Right lobe of liver (tissue), 6 donors: ENCODE results near the gene SRF. TPM values are rescaled to one million over a fixed set of nuclear protein-coding genes. Genes with fewer than 3 reads are reported as not detected.

ENCODE experiments used
- ATAC-seq, 4 donors: fragments of 200-7000 bp; cut with Tn5 transposase; one replicate each; pipeline ENCODE4 v1.9.1; 2020; ENCODE audit warnings: mild to moderate bottlenecking in 4 of 4, moderate library complexity in 4 of 4
- DNase-seq, 3 donors: peaks; one replicate each; pipeline ENCODE4 v3.0.0-alpha.2; 2020
- H3K27ac ChIP-seq, 3 donors: fragments of 200-600 bp; one replicate each; pipeline ENCODE4 v1.8.0; 2022
- H3K27me3 ChIP-seq, 2 donors: fragments of 200-600 bp; one replicate each; pipeline ENCODE4 v1.8.0; 2022
- H3K36me3 ChIP-seq, 4 donors: fragments of 200-600 bp; sonication (generic) in 1 of 4; one replicate each; pipeline versions ENCODE4 v1.5.1 to v1.8.0; 2017 to 2022; ENCODE audit warnings: control low read depth in 1 of 4
- H3K4me1 ChIP-seq, 4 donors: fragments of 200-600 bp; sonication (generic) in 1 of 4; one replicate each; pipeline versions ENCODE4 v1.5.1 to v1.8.0; 2017 to 2022; ENCODE audit warnings: control low read depth in 1 of 4
- H3K4me3 ChIP-seq, 3 donors: fragments of 200-600 bp; one replicate each; pipeline ENCODE4 v1.8.0; 2022
- H3K9me3 ChIP-seq, 4 donors: fragments of 200-600 bp; sonication (generic) in 1 of 4; one replicate each; pipeline versions ENCODE4 v1.5.1 to v1.8.0; 2017 to 2022; ENCODE audit warnings: control low read depth in 1 of 4
- CTCF ChIP-seq, 4 donors: fragments of 200-600 bp in 3 of 4; fragments of 450-650 bp in 1 of 4; IDR thresholded peaks; one replicate each; pipeline versions ENCODE4 v1.5.1 to v1.8.0; 2016 to 2022; ENCODE audit warnings: antibody characterized with exemption in 4 of 4, mild to moderate bottlenecking in 2 of 4
- POLR2A ChIP-seq: fragments of 450-650 bp; IDR thresholded peaks from one replicate; pipeline ENCODE4 v1.6.1; 2017; ENCODE audit warnings: antibody characterized with exemption, mild to moderate bottlenecking
- WGBS: methylation state at CpG from one replicate; pipeline ENCODE4 v1.1.6; 2018; ENCODE audit warnings: low coverage, low lambda C conversion rate; ENCODE audit not compliant: insufficient coverage; ENCODE audit errors: missing lambda C conversion rate; 5-methylcytosine and 5-hydroxymethylcytosine counted together
- intact Hi-C, 2 donors: fragments of 100-400 bp; cut with DNase I; formaldehyde crosslinking; loops; one replicate each; pipeline versions ENCODE4 v1.11.2 to v1.14.1; 2022
- total RNA-seq, 6 experiments: library from RNA; depleted of rRNA in 2 of 6; stranded (reverse); fragments of >200 nt in 2 of 6; fragmentation: NEBNext Ultra II Directional in 3 of 6; extraction: Animal tissue kit (Norgen Biotek cat#: 25700) in 3 of 6; gene quantifications; one replicate each; pipeline versions ENCODE4 v1.1.0 to v1.2.4, GENCODE V29; 2016 to 2023
- donor health status: DM: no; HTN: yes; CAD: no.
- donor health status: DM: no; HTN: no; CAD: no.
- donor health status: DM: no; HTN: no; CAD: no.
- donor health status: DM: no; HTN: yes; CAD: no.
- donor health status: DM: no; HTN: yes; CAD: no.

The SRF gene
- total RNA-seq, 6 experiments from 2014 or later: 4.9 to 17.0 (median 11.3) TPM

- TF ChIP-seq POLR2A (no peak), CTCF (IDR thresholded peaks at IDR 0.05) (no peak)
- no peak for ATAC-seq
- no peaks in the 10 kb centered on the region for H3K4me1 ChIP-seq
- H3K27ac ChIP-seq: no peak overlapping the region
- DNase-seq: no peak
- H3K27me3 ChIP-seq: no peaks in the 10 kb centered on the region
- no peaks in the 10 kb centered on the region for H3K36me3 ChIP-seq
- intact Hi-C loops: loop anchor here in 1 of 2 donors (10.0 kb wide), 1 partner anchor 220 kb away; no protein-coding TSS in a partner anchor
- no peak overlapping the region for H3K4me3 ChIP-seq
- 75% methylated on average over 1 of the region's 6 CpGs for WGBS
- H3K9me3 ChIP-seq: no peaks in the 10 kb centered on the region
Observed at GRCh38 chr6:43125119-43125518, 46.0 kb upstream of the SRF start.

- no peak for ATAC-seq
- Histone ChIP-seq H3K27ac (no peak overlapping the region), H3K27me3 (no peaks in the 10 kb centered on the region), H3K4me3 (no peak overlapping the region), H3K9me3 (no peaks in the 10 kb centered on the region), H3K36me3 (no peaks in the 10 kb centered on the region), H3K4me1 (no peaks in the 10 kb centered on the region)
- WGBS: 100% methylated on average over 1 of the region's 1 CpG
- TF ChIP-seq CTCF (IDR thresholded peaks at IDR 0.05): no peak
- TF ChIP-seq POLR2A: no peak
- DNase-seq: no peak
- intact Hi-C loops: loop anchor here in 1 of 2 donors (10.0 kb wide), 1 partner anchor 221 kb away; no protein-coding TSS in a partner anchor
Observed at GRCh38 chr6:43125555-43125954, 45.5 kb upstream of the SRF start.

GRCh38 chr6:43127180-43127579, 43.9 kb upstream of the SRF start:
- Histone ChIP-seq H3K9me3 (no peaks in the 10 kb centered on the region), H3K27ac (no peak overlapping the region), H3K4me3 (no peak overlapping the region), H3K27me3 (no peaks in the 10 kb centered on the region), H3K36me3 (no peaks in the 10 kb centered on the region), H3K4me1 (no peaks in the 10 kb centered on the region)
- intact Hi-C loops: loop anchor here in 1 of 2 donors (10.0 kb wide), 1 partner anchor 222 kb away; no protein-coding TSS in a partner anchor
- ATAC-seq (peak in 2 of 4 donors; percentile 55 to 79), DNase-seq (peak in 1 of 3 donors; percentile 44)
- WGBS: 63% methylated on average over 6 of the region's 12 CpGs
- TF ChIP-seq POLR2A (no peak), CTCF (IDR thresholded peaks at IDR 0.05) (no peak)

- Histone ChIP-seq H3K4me1 (no peaks in the 10 kb centered on the region), H3K36me3 (no peaks in the 10 kb centered on the region), H3K27me3 (no peaks in the 10 kb centered on the region), H3K4me3 (no peak overlapping the region), H3K27ac (no peak overlapping the region), H3K9me3 (no peaks in the 10 kb centered on the region)
- intact Hi-C loops: loop anchor here in 1 of 2 donors (10.0 kb wide), 1 partner anchor 223 kb away; no protein-coding TSS in a partner anchor
- ATAC-seq (no peak), DNase-seq (no peak)
- WGBS: 51% methylated on average over 4 of the region's 11 CpGs
- TF ChIP-seq CTCF (IDR thresholded peaks at IDR 0.05) (no peak), POLR2A (no peak)
Observed at GRCh38 chr6:43127877-43128276, 43.2 kb upstream of the SRF start.
